Neural cell (in vitro differentiated cells): Measurements from ENCODE around the gene THBD. TPM values are rescaled to one million over a fixed set of nuclear protein-coding genes. Genes with fewer than 3 reads are reported as not detected.

Experiments used
- H2AFZ ChIP-seq: fragments of 200-600, 300-800 bp; sonication (generic), shearing (Covaris generic); 2 replicates; pipeline ENCODE4 v1.6.0; 2014; ENCODE audit warnings: low read depth, mild to moderate bottlenecking, antibody characterized with exemption, low read length, moderate library complexity
- H3F3A ChIP-seq: fragments of 200-600 bp; shearing (Covaris generic); 2 replicates; pipeline ENCODE4 v1.6.1; 2016; ENCODE audit warnings: mild to moderate bottlenecking, moderate library complexity, mixed read lengths, antibody characterized with exemption, low read length; ENCODE audit not compliant: insufficient read depth, poor library complexity, severe bottlenecking
- H3K27ac ChIP-seq: fragments of 200-600, 300-800 bp; sonication (generic), shearing (Covaris generic); 2 replicates; pipeline ENCODE4 v1.5.1; 2014; ENCODE audit warnings: mild to moderate bottlenecking, low read length, moderate library complexity
- H3K27me3 ChIP-seq: fragments of 300-800, 200-600 bp; sonication (generic), shearing (Covaris generic); 2 replicates; pipeline ENCODE4 v1.6.0; 2014; ENCODE audit warnings: mild to moderate bottlenecking, low read depth, low read length, moderate library complexity; ENCODE audit not compliant: insufficient read depth
- H3K36me3 ChIP-seq: fragments of 300-800, 200-600 bp; sonication (generic), shearing (Covaris generic); 2 replicates; pipeline ENCODE4 v1.5.1; 2014; ENCODE audit warnings: mild to moderate bottlenecking, antibody characterized with exemption, low read length, moderate library complexity; ENCODE audit not compliant: insufficient read depth
- H3K4me2 ChIP-seq: fragments of 300-800, 200-600 bp; sonication (generic), shearing (Covaris generic); 2 replicates; pipeline ENCODE4 v1.6.0; 2014; ENCODE audit warnings: mild to moderate bottlenecking, low read length
- H3K4me3 ChIP-seq: fragments of 300-800, 200-600 bp; sonication (generic), shearing (Covaris generic); 2 replicates; pipeline ENCODE4 v1.5.1; 2014; ENCODE audit warnings: mild to moderate bottlenecking, low read length, moderate library complexity
- H3K79me2 ChIP-seq: fragments of 200-600 bp; shearing (Covaris generic); replicated peaks from 2 replicates; pipeline ENCODE4 v1.6.0; 2014; ENCODE audit warnings: mild to moderate bottlenecking, low read length, moderate library complexity; ENCODE audit not compliant: insufficient read depth
- H3K9ac ChIP-seq: fragments of 300-800, 200-600 bp; sonication (generic), shearing (Covaris generic); 2 replicates; pipeline ENCODE4 v1.6.1; 2016; ENCODE audit warnings: mild to moderate bottlenecking, low read length, mixed read lengths
- H3K9me2 ChIP-seq: fragments of 200-600 bp; shearing (Covaris generic); 2 replicates; pipeline ENCODE4 v1.6.1; 2016; ENCODE audit warnings: mild to moderate bottlenecking, low read length, mixed read lengths; ENCODE audit not compliant: insufficient read depth
- H3K9me3 ChIP-seq: fragments of 200-600, 300-800 bp; sonication (generic), shearing (Covaris generic); 2 replicates; pipeline ENCODE4 v1.6.1; 2016; ENCODE audit warnings: mild to moderate bottlenecking, mixed run types, low read length, moderate library complexity, mixed read lengths
- H4K20me1 ChIP-seq: fragments of 200-600 bp; shearing (Covaris generic); 2 replicates; pipeline ENCODE4 v1.6.1; 2016; ENCODE audit warnings: mild to moderate bottlenecking, mixed run types; ENCODE audit not compliant: insufficient read depth
- EP300 ChIP-seq: fragments of 450-650 bp; conservative IDR thresholded peaks from 2 replicates; pipeline ENCODE4 v1.6.1; 2014; ENCODE audit warnings: antibody characterized with exemption, mild to moderate bottlenecking, moderate library complexity; ENCODE audit not compliant: poor library complexity, severe bottlenecking
- EZH2 ChIP-seq: fragments of 200-600, 300-800 bp; shearing (Covaris generic), sonication (generic); IDR thresholded peaks from 2 replicates; pipeline ENCODE4 v1.6.1; 2014; ENCODE audit warnings: antibody characterized with exemption, low read length, borderline replicate concordance, mild to moderate bottlenecking; ENCODE audit not compliant: insufficient read depth, poor library complexity, severe bottlenecking
- MXI1 ChIP-seq: fragments of 450-650 bp; conservative IDR thresholded peaks from 2 replicates; pipeline ENCODE4 v1.6.1; 2014; ENCODE audit warnings: antibody characterized with exemption, mild to moderate bottlenecking; ENCODE audit not compliant: poor library complexity, severe bottlenecking
- POLR2AphosphoS5 ChIP-seq: IDR thresholded peaks from 2 replicates; pipeline ENCODE4 v1.6.1; 2012
- TAF1 ChIP-seq: IDR thresholded peaks from 2 replicates; pipeline ENCODE4 v1.6.1; 2012; ENCODE audit warnings: low read depth
- polyA plus RNA-seq: library from polyadenylated mRNA; depleted of rRNA; stranded (reverse); fragments of >200 nt; gene quantifications from 2 replicates; pipeline ENCODE4 v1.2.3, GENCODE V29; 2014
- TF ChIP-seq, protein P1 (sequence below): IDR thresholded peaks from 2 replicates; pipeline ENCODE4 v1.6.1; 2012; ENCODE audit warnings: borderline replicate concordance
- TF ChIP-seq, protein P2 (sequence below): fragments of 450-650 bp; IDR thresholded peaks from 2 replicates; pipeline ENCODE4 v1.5.1; 2014; ENCODE audit warnings: antibody characterized with exemption, mild to moderate bottlenecking, moderate library complexity; ENCODE audit not compliant: poor library complexity, severe bottlenecking

THBD gene
- polyA plus RNA-seq, 1 donor from 2014 or later = not detected

DNA sequence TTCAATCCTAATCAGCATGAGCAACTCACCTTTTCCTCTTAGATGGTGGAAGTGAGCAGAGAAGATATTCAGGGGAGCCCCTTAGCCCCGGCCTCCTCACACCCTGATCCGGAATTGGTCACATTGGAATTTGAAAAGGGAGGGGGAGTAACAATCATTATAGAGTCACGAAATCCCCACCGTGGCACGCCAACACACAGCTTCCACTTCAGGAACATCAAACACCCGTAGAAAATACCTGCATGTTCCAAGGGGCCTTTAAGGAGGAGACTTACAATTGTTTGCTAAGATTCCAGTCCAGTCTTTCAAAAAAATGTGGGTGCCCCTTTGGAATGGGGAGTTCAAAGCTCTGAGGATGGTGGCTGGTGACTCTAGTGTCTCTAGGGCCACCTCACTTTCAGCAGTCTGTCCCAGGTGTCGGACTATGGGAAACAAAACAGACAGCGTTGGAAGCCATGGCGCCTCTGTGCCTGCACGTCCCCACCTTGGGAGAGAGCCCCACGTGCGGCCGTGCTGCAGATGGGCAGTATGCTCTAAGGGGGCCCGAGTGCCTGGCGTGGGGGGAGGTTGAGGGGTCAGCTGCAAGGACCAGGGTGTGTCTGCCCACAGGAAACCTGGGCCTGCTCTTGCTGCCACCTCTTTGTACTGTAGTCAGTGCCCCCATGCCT, 34.2 kb upstream of the THBD start:
- no peak for TF ChIP-seq EZH2
- TF ChIP-seq, protein P1, sequence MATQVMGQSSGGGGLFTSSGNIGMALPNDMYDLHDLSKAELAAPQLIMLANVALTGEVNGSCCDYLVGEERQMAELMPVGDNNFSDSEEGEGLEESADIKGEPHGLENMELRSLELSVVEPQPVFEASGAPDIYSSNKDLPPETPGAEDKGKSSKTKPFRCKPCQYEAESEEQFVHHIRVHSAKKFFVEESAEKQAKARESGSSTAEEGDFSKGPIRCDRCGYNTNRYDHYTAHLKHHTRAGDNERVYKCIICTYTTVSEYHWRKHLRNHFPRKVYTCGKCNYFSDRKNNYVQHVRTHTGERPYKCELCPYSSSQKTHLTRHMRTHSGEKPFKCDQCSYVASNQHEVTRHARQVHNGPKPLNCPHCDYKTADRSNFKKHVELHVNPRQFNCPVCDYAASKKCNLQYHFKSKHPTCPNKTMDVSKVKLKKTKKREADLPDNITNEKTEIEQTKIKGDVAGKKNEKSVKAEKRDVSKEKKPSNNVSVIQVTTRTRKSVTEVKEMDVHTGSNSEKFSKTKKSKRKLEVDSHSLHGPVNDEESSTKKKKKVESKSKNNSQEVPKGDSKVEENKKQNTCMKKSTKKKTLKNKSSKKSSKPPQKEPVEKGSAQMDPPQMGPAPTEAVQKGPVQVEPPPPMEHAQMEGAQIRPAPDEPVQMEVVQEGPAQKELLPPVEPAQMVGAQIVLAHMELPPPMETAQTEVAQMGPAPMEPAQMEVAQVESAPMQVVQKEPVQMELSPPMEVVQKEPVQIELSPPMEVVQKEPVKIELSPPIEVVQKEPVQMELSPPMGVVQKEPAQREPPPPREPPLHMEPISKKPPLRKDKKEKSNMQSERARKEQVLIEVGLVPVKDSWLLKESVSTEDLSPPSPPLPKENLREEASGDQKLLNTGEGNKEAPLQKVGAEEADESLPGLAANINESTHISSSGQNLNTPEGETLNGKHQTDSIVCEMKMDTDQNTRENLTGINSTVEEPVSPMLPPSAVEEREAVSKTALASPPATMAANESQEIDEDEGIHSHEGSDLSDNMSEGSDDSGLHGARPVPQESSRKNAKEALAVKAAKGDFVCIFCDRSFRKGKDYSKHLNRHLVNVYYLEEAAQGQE = no peak
- TF ChIP-seq POLR2AphosphoS5 = no peak
- Histone ChIP-seq H3K4me3 (no peak overlapping the region), H3K9me2 (no peaks in the 10 kb centered on the region), H3K79me2 (no peaks in the 10 kb centered on the region), H3F3A (no peaks in the 10 kb centered on the region), H4K20me1 (no peaks in the 10 kb centered on the region), H3K27me3 (no peaks in the 10 kb centered on the region), H3K27ac (no peak overlapping the region), H3K36me3 (no peaks in the 10 kb centered on the region), H3K9ac (no peak overlapping the region), H3K4me2 (no peak overlapping the region), H2AFZ (no peak overlapping the region), H3K9me3 (no peaks in the 10 kb centered on the region)

DNA sequence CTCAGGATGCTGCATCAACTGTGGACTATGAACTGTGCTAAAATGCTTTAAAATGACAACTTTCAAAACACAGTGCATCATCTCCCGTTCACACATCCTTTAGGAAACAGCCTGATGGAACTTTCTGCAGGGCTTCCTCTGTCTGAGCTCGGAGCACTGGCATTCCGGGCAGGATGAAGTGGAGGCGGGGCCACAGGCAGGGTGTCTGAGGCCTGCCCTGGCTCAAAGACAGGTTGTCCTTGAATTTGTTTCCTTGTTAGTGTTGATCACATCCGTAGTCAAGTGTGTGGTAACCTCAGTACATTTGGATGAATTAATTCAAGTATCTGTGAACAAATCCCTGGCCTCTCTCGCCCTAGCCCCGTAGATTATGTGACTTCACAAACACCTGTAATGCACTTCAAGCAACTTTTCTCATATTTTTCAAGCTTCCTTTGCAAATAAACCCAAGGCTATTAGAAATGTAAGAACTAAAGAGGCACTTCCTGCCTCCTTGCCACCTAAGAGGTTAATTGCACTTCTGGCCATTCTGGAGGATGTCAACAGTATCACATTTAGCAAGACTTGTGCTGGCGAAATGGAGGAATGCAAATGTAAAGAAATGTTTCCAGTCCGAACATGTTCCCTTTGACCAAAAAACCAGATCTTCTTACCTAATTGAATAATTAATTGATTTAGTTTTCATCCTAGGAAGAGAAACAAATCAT, 33.5 kb upstream of the THBD start:
- Histone ChIP-seq H3K27ac (no peak overlapping the region), H3K9ac (no peak overlapping the region), H3K9me3 (no peaks in the 10 kb centered on the region), H3K4me3 (no peak overlapping the region), H3K27me3 (no peaks in the 10 kb centered on the region), H2AFZ (no peak overlapping the region), H3F3A (no peaks in the 10 kb centered on the region), H3K79me2 (no peaks in the 10 kb centered on the region), H3K9me2 (no peaks in the 10 kb centered on the region), H4K20me1 (no peaks in the 10 kb centered on the region), H3K4me2 (no peak overlapping the region), H3K36me3 (no peaks in the 10 kb centered on the region)
- TF ChIP-seq, protein P2, sequence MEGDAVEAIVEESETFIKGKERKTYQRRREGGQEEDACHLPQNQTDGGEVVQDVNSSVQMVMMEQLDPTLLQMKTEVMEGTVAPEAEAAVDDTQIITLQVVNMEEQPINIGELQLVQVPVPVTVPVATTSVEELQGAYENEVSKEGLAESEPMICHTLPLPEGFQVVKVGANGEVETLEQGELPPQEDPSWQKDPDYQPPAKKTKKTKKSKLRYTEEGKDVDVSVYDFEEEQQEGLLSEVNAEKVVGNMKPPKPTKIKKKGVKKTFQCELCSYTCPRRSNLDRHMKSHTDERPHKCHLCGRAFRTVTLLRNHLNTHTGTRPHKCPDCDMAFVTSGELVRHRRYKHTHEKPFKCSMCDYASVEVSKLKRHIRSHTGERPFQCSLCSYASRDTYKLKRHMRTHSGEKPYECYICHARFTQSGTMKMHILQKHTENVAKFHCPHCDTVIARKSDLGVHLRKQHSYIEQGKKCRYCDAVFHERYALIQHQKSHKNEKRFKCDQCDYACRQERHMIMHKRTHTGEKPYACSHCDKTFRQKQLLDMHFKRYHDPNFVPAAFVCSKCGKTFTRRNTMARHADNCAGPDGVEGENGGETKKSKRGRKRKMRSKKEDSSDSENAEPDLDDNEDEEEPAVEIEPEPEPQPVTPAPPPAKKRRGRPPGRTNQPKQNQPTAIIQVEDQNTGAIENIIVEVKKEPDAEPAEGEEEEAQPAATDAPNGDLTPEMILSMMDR = no peak
- TF ChIP-seq TAF1 = no peak
- TF ChIP-seq MXI1 = no peak
- TF ChIP-seq, protein P1 = no peak
- TF ChIP-seq EZH2 = no peak
- TF ChIP-seq EP300 = no peak
